A549 (cell line): ENCODE measurements around the gene RSRC1. TPM values are rescaled to one million over a fixed set of nuclear protein-coding genes. Genes with fewer than 3 reads are reported as not detected.

Source experiments
- ATAC-seq, 2 experiments: fragments of 200-7000 bp in 1 of 2; fragments of >200 bp in 1 of 2; cut with Nextera tagmentation in 1 of 2; cut with Tn5 transposase in 1 of 2; 3 replicates each; pipeline versions ENCODE4 v1.8.0 to v1.9.1; 2018 to 2020; ENCODE audit warnings: mild to moderate bottlenecking in 1 of 2, moderate library complexity in 1 of 2
- CTCF ChIA-PET: fragments of 300-600 bp; sonication (Branson Sonifier 250); formaldehyde crosslinking; extraction: SDS; loops from one replicate; lab custom pipeline; 2021; ENCODE audit warnings: antibody characterized with exemption, inconsistent platforms; lab: Yijun Ruan, JAX
- POLR2A ChIA-PET: fragments of 350-600 bp; formaldehyde crosslinking; extraction: SDS; loops from one replicate; lab custom pipeline; 2021; ENCODE audit warnings: antibody characterized with exemption, inconsistent platforms; lab: Yijun Ruan, JAX
- DNase-seq, 2 experiments: peaks; one replicate each; pipeline versions ENCODE4 v3.0.0 to v3.0.0-alpha.2; 2011 to 2016; ENCODE audit warnings: low read depth in 1 of 2, low spot score in 1 of 2
- FAIRE-seq: peaks from 2 replicates; lab custom pipeline; 2011; peaks lifted over from hg19 to GRCh38; lab: Jason Lieb, UNC
- H3K27ac ChIP-seq, 2 experiments: fragments of >200 bp; sonication (Bioruptor Twin); formaldehyde crosslinking; 3 replicates each; pipeline ENCODE4 v1.5.1; 2016 to 2017
- H3K4me1 ChIP-seq: fragments of >200 bp; sonication (Bioruptor Twin); formaldehyde crosslinking; 3 replicates; pipeline ENCODE4 v1.6.1; 2016
- H3K4me2 ChIP-seq: fragments of >200 bp; sonication (Bioruptor Twin); formaldehyde crosslinking; 3 replicates; pipeline ENCODE4 v1.6.1; 2016
- H3K4me3 ChIP-seq: fragments of >200 bp; sonication (Bioruptor Twin); formaldehyde crosslinking; 3 replicates; pipeline ENCODE4 v1.5.1; 2016
- H3K9me3 ChIP-seq: fragments of >200 bp; sonication (Bioruptor Twin); formaldehyde crosslinking; 3 replicates; pipeline ENCODE4 v1.6.1; 2016
- BHLHE40 ChIP-seq: IDR thresholded peaks from 2 replicates; pipeline ENCODE4 v1.6.1; 2012; ENCODE audit warnings: low read depth, low read length, inconsistent platforms
- CBX2 ChIP-seq: fragments of 200-600 bp; sonication (generic); IDR thresholded peaks from 2 replicates; pipeline ENCODE4 v1.6.1; 2016; ENCODE audit warnings: low read depth, mild to moderate bottlenecking, borderline replicate concordance
- CHD4 ChIP-seq: fragments of 200-600 bp; sonication (generic); IDR thresholded peaks from 2 replicates; pipeline ENCODE4 v1.6.1; 2016; ENCODE audit warnings: antibody characterized with exemption, mild to moderate bottlenecking, borderline replicate concordance
- EHF ChIP-seq: fragments of 250-450 bp; sonication (Bioruptor Pico); IDR thresholded peaks from 2 replicates; pipeline ENCODE4 v1.5.0; 2020; ENCODE audit warnings: mild to moderate bottlenecking
- EHMT2 ChIP-seq: fragments of 200-600 bp; sonication (generic); IDR thresholded peaks from 2 replicates; pipeline ENCODE4 v1.6.1; 2016; ENCODE audit warnings: antibody characterized with exemption, low read depth, mild to moderate bottlenecking, moderate library complexity
- GATA3 ChIP-seq: IDR thresholded peaks from 2 replicates; pipeline ENCODE4 v1.6.1; 2012; ENCODE audit warnings: borderline replicate concordance
- HDAC2 ChIP-seq: fragments of 200-600 bp; sonication (generic); IDR thresholded peaks from 2 replicates; pipeline ENCODE4 v1.6.1; 2016
- JUNB ChIP-seq: fragments of >200 bp; sonication (Bioruptor Twin); formaldehyde crosslinking; IDR thresholded peaks from 2 replicates; pipeline ENCODE4 v1.6.1; 2016
- MAZ ChIP-seq: fragments of 150-350 bp; IDR thresholded peaks from 2 replicates; pipeline ENCODE4 v1.6.1; 2014; ENCODE audit warnings: antibody characterized with exemption, low read depth, low read length, borderline replicate concordance
- NR3C1 ChIP-seq: fragments of >200 bp; sonication (Bioruptor Twin); formaldehyde crosslinking; IDR thresholded peaks from 3 replicates; pipeline ENCODE4 v1.6.1; 2017
- PHF8 ChIP-seq: fragments of 200-600 bp; sonication (generic); IDR thresholded peaks from 2 replicates; pipeline ENCODE4 v1.6.1; 2016; ENCODE audit warnings: low read depth, mild to moderate bottlenecking, antibody characterized with exemption, moderate library complexity, borderline replicate concordance
- POLR2AphosphoS2 ChIP-seq: conservative IDR thresholded peaks from 2 replicates; pipeline ENCODE4 v1.6.1; 2012; ENCODE audit warnings: low read length, improper control_type of control experiment, inconsistent platforms
- RCOR1 ChIP-seq: fragments of 150-350 bp; IDR thresholded peaks from 2 replicates; pipeline ENCODE4 v1.6.1; 2014; ENCODE audit warnings: antibody characterized with exemption, low read length, low read depth
- RFX5 ChIP-seq: fragments of 450-650 bp; IDR thresholded peaks from 2 replicates; pipeline ENCODE4 v1.7.1; 2014; ENCODE audit warnings: antibody characterized with exemption, mild to moderate bottlenecking, moderate library complexity
- RNF2 ChIP-seq: fragments of 200-600 bp; sonication (generic); IDR thresholded peaks from 2 replicates; pipeline ENCODE4 v1.6.1; 2016; ENCODE audit warnings: low read depth, mild to moderate bottlenecking, antibody characterized with exemption, moderate library complexity, borderline replicate concordance
- SREBF2 ChIP-seq: fragments of 450-650 bp; IDR thresholded peaks from 2 replicates; pipeline ENCODE4 v1.6.1; 2014; ENCODE audit warnings: mild to moderate bottlenecking, moderate library complexity
- TP53 ChIP-seq: fragments of 250-450 bp; sonication (Bioruptor Pico); IDR thresholded peaks from 2 replicates; pipeline ENCODE4 v1.5.0; 2021; ENCODE audit warnings: mild to moderate bottlenecking, moderate library complexity
- ZC3H11A ChIP-seq: fragments of 450-650 bp; IDR thresholded peaks from 2 replicates; pipeline ENCODE4 v1.6.1; 2014; ENCODE audit warnings: antibody characterized with exemption, mild to moderate bottlenecking
- ZNF302 ChIP-seq: fragments of 250-450 bp; sonication (Bioruptor Pico); IDR thresholded peaks from 2 replicates; pipeline ENCODE4 v1.9.0; 2021; ENCODE audit warnings: inconsistent platforms, mild to moderate bottlenecking, moderate library complexity
- ZSCAN20 ChIP-seq: fragments of 250-450 bp; sonication (Bioruptor Pico); IDR thresholded peaks from 2 replicates; pipeline ENCODE4 v1.8.0; 2022; ENCODE audit warnings: mild to moderate bottlenecking, moderate library complexity
- WGBS: methylation state at CpG from one replicate; pipeline ENCODE4 v1.1.6; 2017; ENCODE audit errors: missing lambda C conversion rate; 5-methylcytosine and 5-hydroxymethylcytosine counted together
- polyA plus RNA-seq, 4 experiments: library from polyadenylated mRNA; depleted of rRNA in 3 of 4; stranded (reverse); fragments of >200 nt; fragmentation: RNase III in 1 of 4; extraction: RNeasy Plus Mini Kit Qiagen cat#74134 plus additional on column Dnase treatment in 1 of 4; gene quantifications; 2 replicates in 3 of 4; 3 replicates in 1 of 4; pipeline ENCODE4 v1.2.3, GENCODE V29; 2011 to 2017
- TF ChIP-seq, protein P1 (sequence below): fragments of 250-450 bp; sonication (Bioruptor Pico); IDR thresholded peaks from 2 replicates; pipeline ENCODE4 v1.5.0; 2021; ENCODE audit warnings: mild to moderate bottlenecking, moderate library complexity, borderline replicate concordance
- TF ChIP-seq, protein P2 (sequence below): fragments of 450-650 bp; IDR thresholded peaks from 2 replicates; pipeline ENCODE4 v1.6.1; 2014; ENCODE audit warnings: antibody characterized with exemption
- TF ChIP-seq, protein P3 (sequence below): IDR thresholded peaks from 2 replicates; pipeline ENCODE4 v1.6.1; 2012
- TF ChIP-seq, protein P4 (sequence below): fragments of >200 bp; sonication (Bioruptor Twin); formaldehyde crosslinking; IDR thresholded peaks from 2 replicates; pipeline ENCODE4 v1.6.1; 2016

The RSRC1 gene
- polyA plus RNA-seq, 2 of the 4 experiments (the other 2 are of a cell fraction), result 17.5 to 52.2 TPM

DNA sequence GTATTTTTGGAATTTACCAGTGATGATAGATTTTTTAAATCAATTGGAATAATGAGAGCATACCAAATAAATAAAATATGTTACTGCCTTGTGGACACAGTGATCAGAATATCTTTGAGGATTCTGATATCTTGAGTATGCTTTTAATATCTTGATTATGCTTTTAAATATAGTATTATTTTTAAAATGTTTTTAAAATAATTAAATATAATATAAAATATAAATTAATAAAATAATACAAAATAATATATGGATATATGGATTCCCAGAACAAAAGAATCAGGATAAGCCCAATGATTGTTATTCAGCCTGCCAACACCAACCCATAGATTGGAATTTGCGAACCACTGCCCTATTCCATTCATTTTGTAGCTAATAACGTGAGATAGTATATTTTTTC, 369.2 kb downstream of the RSRC1 start:
- WGBS, result 91% methylated on average over 2 of the region's 2 CpGs
- no peak for ATAC-seq
- no peak overlapping the region for H3K4me2 ChIP-seq
- no peak for FAIRE-seq
- no peak overlapping the region for H3K27ac ChIP-seq
- CTCF ChIA-PET, result no interaction called here
- TF ChIP-seq CHD4 (no peak), JUNB (no peak), ZC3H11A (no peak), SREBF2 (no peak), EHMT2 (no peak)
- TF ChIP-seq, protein P1, sequence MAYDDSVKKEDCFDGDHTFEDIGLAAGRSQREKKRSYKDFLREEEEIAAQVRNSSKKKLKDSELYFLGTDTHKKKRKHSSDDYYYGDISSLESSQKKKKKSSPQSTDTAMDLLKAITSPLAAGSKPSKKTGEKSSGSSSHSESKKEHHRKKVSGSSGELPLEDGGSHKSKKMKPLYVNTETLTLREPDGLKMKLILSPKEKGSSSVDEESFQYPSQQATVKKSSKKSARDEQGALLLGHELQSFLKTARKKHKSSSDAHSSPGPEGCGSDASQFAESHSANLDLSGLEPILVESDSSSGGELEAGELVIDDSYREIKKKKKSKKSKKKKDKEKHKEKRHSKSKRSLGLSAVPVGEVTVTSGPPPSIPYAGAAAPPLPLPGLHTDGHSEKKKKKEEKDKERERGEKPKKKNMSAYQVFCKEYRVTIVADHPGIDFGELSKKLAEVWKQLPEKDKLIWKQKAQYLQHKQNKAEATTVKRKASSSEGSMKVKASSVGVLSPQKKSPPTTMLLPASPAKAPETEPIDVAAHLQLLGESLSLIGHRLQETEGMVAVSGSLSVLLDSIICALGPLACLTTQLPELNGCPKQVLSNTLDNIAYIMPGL (CRISPR knock-in tag), result no peak
- TF ChIP-seq, all 56 proteins: peak for 0
- DNase-seq, result no peak
- Histone ChIP-seq H3K9me3 (no peaks in the 10 kb centered on the region), H3K4me3 (no peak overlapping the region), H3K4me1 (no peaks in the 10 kb centered on the region)
- POLR2A ChIA-PET, result no interaction called here

DNA sequence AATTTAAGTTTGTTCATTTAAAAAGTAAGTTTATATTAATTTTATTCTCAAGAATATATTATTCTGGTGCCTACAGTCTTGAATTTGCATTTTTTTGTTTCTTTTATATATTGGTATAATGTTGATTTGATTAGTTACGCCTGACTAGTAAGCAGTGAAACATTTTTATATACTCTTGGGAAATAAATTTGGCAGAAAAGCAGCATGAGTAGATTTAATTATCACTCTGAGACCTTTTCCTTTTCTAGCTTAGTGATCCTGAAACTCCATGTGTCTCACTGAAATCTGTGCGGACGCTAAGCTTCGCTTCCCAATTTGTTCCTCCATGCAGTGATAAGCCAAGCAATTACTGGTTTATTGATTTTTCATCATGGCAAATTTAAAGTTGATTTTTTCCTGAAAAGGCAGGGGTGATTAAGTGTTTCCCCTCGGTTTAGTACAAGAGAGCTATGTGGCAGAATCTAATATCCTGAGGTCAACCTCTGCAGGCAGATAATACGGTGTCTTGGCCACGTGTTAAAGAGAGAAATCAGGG, 373.9 kb downstream of the RSRC1 start:
- peaks cover 4% of the 10 kb centered on the region; the same call in 1 of the 3 replicates for H3K4me1 ChIP-seq
- CTCF ChIA-PET, result no interaction called here
- WGBS, result 87% methylated on average over 7 of the region's 7 CpGs
- no peak for FAIRE-seq
- H3K4me3 ChIP-seq, result no peak overlapping the region
- H3K9me3 ChIP-seq, result no peaks in the 10 kb centered on the region
- TF ChIP-seq EHF (CRISPR knock-in tag), result no peak
- no peak for TF ChIP-seq GATA3
- TF ChIP-seq POLR2AphosphoS2, result no peak
- no peak for ATAC-seq
- POLR2A ChIA-PET, result no interaction called here
- H3K27ac ChIP-seq, result no peak overlapping the region
- H3K4me2 ChIP-seq, result no peak overlapping the region
- no peak for DNase-seq

DNA sequence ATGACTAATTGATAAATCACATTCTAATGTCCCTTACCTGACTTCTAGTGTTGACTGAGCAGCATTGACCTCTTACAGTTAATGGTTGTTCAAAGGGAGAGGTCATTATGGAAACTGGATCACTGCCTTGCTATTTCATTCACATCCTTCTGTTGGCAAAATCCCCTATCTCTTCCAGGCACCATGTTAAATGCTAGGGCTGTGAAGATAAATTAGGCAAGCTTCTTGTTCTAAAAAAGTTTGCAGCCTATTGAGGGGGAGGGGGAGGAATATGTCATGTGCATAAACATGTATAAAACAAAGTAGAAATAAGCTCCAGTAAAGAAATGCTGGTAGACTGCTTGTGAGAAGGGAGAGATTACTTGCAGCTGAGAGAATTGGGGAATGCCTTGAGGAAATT, 376.3 kb downstream of the RSRC1 start:
- POLR2A ChIA-PET, result no interaction called here
- H3K4me2 ChIP-seq, result no peak overlapping the region
- TF ChIP-seq ZNF302 (CRISPR knock-in tag), result no peak
- no peak for TF ChIP-seq NR3C1
- no peak for TF ChIP-seq BHLHE40
- no peak for TF ChIP-seq HDAC2
- TF ChIP-seq RFX5, result no peak
- TF ChIP-seq PHF8, result no peak
- TF ChIP-seq, protein P2, sequence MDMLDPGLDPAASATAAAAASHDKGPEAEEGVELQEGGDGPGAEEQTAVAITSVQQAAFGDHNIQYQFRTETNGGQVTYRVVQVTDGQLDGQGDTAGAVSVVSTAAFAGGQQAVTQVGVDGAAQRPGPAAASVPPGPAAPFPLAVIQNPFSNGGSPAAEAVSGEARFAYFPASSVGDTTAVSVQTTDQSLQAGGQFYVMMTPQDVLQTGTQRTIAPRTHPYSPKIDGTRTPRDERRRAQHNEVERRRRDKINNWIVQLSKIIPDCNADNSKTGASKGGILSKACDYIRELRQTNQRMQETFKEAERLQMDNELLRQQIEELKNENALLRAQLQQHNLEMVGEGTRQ, result no peak
- TF ChIP-seq, protein P3, sequence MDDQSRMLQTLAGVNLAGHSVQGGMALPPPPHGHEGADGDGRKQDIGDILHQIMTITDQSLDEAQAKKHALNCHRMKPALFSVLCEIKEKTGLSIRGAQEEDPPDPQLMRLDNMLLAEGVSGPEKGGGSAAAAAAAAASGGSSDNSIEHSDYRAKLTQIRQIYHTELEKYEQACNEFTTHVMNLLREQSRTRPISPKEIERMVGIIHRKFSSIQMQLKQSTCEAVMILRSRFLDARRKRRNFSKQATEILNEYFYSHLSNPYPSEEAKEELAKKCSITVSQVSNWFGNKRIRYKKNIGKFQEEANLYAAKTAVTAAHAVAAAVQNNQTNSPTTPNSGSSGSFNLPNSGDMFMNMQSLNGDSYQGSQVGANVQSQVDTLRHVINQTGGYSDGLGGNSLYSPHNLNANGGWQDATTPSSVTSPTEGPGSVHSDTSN, result no peak
- no peak for TF ChIP-seq TP53 (CRISPR knock-in tag)
- TF ChIP-seq JUNB, result no peak
- no peak for TF ChIP-seq MAZ
- no peak for TF ChIP-seq CBX2
- no peak for TF ChIP-seq CHD4
- TF ChIP-seq ZSCAN20, result no peak
- TF ChIP-seq RCOR1, result no peak
- no peak for TF ChIP-seq RNF2
- TF ChIP-seq, protein P4, sequence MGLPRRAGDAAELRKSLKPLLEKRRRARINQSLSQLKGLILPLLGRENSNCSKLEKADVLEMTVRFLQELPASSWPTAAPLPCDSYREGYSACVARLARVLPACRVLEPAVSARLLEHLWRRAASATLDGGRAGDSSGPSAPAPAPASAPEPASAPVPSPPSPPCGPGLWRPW, result no peak
- TF ChIP-seq, all 56 proteins: peak for 0
- ATAC-seq, result no peak
- CTCF ChIA-PET, result interaction anchor here (1.2 kb wide), 1 partner anchor 11 kb away, joined by 3 read pairs; no protein-coding TSS in a partner anchor
- peaks cover 4% of the 10 kb centered on the region; the same call in 1 of the 3 replicates for H3K4me1 ChIP-seq
- no peak for FAIRE-seq
- H3K27ac ChIP-seq, result no peak overlapping the region
- DNase-seq, result no peak
- no peaks in the 10 kb centered on the region for H3K9me3 ChIP-seq
- H3K4me3 ChIP-seq, result no peak overlapping the region
